HG03558 (cell line): Measurements from ENCODE around the gene SLC12A6.

Experiments
- ATAC-seq: cut with Tn5 transposase; IDR thresholded peaks from one replicate; pipeline ENCODE4 v1.9.1; 2021; ENCODE audit warnings: moderate number of reproducible peaks; ENCODE audit not compliant: unreplicated experiment; ENCODE audit errors: extremely low read depth

Gene SLC12A6

GRCh38 chr15:34275154-34275553 lies 62.4 kb downstream of the SLC12A6 start:
- no peak for ATAC-seq

DNA sequence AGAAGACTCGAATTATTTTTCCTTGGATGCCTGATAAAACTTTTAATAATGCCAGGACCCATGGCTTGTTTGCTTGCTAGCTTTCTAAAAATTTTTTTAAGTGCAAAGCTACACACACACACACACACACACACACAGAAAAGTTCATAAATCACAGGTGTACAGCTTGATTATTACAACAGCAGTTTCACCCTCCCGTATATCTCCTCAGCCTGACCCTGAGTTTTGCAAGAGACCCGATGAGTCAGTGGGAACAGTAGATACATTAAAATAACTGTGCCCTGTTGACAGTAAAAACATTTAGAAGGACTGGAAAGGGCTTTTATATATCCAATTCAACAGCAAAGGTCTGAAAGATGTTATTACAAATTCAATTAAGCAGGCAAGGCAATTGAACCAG lies 66.1 kb downstream of the SLC12A6 start:
- no peak for ATAC-seq

DNA sequence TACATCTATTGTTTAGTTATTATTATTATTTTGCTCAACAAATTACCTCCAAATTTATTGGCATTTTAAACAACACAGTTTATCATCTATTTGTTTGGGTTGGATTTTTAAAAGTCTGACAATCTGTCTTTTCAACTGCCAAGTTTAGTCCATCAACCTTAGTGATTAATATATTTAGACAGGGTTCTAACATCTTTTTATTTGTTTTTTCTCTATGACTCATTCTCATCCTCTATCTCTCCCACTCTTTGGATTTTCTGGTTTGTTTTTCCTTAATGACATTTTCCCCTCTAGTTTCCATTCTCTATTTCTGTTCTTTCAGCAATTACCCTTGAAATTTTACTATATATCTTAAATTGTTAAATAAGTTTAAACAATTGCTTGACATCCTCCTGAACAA lies 70.8 kb downstream of the SLC12A6 start:
- no peak for ATAC-seq

- no peak for ATAC-seq
These were observed 73.5 kb downstream of the SLC12A6 start for GRCh38 chr15:34264076-34264475.

DNA sequence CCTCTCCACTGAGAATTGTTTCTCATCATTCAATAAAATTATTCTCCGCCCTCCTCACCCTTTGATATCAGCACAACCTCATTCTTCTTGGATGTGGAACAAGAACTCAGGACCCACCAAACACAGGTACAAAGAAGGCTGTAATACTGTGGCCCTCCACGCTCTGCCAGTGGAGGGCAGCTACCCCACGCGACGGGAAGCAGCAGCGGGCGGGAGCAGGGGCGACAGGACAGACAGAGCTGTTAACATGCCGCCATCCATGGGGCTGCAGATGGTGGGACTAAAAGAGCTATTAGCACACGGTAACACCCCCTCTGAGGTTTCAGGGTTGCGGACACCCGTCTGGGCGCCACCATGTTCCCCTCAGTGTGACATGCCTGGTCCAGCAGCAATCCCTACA lies 75.2 kb downstream of the SLC12A6 start:
- ATAC-seq, result no peak

- no peak for ATAC-seq
These were observed 78.0 kb downstream of the SLC12A6 start for GRCh38 chr15:34259566-34259965.

DNA sequence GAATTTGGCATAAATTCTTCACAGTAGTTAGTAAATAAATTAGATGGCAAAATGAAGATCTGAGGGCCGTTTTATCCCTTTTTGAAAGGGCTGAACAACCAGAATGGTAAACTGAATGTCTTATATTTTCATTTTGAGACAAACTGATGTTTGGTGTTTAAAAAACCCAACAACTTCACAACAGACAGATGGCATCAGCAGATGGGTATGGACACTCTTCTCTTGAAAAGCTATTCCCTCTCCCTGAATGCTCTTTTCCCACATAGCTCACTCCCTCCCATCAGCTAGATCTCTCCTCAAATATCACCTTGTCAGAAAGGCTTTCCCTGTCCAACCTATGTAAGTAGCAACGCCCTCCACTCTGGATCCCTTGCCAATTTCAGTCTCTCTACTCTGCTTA lies 79.4 kb downstream of the SLC12A6 start:
- ATAC-seq, result no peak

DNA sequence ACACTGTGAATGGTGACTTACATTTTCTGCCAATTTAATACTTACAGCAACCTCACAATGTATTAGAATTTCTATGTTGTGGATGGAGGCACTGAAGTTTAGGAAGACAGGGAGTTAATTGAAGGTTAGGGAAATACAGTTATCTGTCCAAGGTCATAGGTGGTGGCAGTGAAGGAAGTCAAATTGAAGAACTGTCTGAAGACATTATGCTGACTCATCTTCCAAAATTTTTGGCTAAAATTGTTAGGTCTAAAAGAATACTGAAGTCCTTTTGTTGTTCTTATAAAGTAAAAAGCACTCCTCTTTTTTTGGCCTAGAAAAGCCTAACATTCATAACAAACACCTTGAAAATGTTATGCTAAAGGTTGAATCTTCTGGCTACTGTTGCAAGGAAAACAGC lies 85.0 kb downstream of the SLC12A6 start:
- no peak for ATAC-seq

- no peak for ATAC-seq
These were observed 89.4 kb downstream of the SLC12A6 start for GRCh38 chr15:34248190-34248589.

DNA sequence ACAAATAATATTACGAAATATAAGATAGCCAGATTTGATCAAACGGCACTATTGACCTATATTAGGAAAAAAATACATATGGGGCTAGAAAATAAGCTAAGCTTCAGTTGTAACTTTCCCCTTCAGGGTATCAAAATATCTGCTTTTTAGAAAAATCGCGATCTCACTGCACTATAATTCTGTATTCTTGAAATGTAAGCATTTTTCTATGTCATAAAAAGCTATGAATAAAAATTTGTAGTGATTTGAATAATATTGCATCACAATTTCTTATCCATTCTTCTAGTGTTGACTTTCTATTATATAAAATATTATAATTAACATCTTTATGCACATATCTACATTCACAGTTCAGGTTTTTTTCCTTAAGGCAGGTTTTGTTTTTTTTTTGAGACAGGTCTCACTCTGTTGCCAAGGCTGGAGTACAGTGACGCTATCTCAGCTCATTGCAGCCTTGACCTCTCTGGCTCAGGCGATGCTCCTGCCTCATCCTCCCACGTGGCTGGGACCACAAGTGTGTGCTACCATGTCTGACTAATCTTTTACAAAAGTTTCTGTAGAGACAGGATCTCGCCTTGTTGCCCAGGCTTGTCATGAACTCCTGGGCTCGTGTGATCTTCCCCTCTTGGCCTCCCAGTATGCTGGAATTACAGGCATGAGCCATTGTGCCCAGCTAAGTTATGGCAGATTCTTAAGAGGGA lies 91.2 kb downstream of the SLC12A6 start:
- ATAC-seq, result no peak

DNA sequence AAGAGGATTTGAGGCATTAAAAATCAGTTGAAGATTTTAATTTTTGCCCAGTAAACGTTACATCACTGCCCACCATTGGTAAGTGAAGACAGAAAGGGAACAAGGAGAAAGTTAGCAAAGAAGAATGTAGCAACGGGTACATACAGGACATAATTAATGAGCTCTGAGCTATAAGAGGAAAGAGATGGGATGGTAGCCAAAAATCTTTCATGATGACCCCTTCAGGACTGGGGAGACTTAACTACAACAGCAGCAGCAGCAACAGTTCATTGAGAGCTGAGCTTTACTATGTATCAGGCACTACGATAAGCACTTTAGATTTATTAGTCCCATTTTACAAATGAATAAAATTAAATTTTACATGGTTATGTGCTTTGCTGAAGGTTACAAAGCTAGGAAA lies 94.4 kb downstream of the SLC12A6 start:
- no peak for ATAC-seq

DNA sequence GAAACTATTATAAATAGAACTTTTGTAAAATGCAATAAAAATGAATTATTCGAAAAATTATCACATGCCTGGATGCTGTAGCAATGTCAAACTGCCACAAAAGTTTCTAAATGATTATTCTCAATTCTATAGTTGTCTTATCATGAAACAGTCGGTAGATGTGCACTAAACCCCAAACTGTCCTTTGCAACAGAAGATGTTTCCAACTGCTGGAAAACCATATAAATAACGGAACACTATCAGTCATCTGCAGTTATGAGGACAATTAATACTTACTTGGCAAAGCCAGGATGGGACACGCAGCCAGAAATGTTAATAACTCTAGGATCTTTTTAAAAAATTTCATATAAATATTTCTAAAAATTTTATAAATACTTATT lies 95.3 kb downstream of the SLC12A6 start:
- ATAC-seq, result no peak

DNA sequence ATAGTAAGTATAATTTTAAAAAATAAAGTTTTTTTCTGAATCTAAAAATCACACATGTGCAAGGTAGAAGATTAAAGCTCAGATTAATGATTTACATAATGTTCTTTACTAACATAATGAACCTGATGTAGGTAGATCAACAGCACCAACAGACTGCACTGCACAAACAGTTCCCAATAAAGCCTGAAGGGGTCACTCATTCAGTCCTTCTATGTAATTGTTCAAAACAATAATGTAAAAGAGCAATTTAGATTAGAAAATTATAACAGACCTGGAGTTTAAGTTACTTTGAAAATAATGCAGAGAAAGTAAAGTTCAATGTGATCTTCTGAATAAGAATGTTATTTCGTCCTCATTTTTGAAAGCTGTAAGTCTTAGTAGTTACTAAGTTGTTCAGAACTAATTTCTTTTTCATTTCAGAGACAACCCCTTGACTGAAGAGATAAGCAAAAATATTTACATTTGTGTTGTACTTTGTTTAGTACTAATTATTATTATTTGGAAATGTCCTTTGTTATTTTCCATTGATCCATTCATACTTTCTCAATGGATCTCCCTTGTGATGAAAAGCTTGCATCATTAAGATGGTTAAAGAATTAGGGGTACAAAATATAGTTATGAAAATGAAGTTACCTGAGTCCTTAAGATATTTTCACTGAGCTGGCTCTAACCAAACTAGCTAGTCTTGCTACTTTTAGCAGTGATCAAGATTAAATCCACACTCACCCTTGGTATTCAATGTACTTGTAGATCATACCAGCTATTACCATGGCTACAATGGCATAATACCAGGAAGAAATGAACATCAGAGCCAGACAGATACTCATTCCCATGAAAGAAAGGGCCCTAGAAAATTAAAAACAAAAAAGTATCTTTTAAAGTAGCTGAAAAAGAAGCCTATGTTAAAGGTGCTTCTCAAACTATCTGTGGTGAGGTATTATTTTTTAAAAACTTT lies 95.9 kb downstream of the SLC12A6 start:
- no peak for ATAC-seq

DNA sequence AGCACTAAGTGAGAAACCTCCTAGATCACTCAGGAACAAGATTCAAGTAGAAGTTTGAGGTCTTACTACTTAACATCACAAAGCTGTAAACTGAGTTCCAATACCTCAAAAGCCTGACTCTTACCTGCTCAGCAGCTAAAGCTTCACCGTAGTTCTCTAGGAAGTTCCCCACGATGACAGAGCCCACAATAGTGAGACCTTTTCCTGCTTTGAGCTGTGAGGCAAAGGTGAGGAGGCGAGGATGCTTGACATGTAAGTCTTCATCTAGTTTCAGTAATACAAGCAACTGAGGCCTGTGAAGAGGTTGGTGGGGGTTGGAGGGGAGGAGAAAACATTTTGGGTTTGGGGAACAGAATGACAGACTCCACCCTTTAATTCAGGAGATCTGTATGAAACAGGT lies 97.0 kb downstream of the SLC12A6 start:
- ATAC-seq, result no peak

DNA sequence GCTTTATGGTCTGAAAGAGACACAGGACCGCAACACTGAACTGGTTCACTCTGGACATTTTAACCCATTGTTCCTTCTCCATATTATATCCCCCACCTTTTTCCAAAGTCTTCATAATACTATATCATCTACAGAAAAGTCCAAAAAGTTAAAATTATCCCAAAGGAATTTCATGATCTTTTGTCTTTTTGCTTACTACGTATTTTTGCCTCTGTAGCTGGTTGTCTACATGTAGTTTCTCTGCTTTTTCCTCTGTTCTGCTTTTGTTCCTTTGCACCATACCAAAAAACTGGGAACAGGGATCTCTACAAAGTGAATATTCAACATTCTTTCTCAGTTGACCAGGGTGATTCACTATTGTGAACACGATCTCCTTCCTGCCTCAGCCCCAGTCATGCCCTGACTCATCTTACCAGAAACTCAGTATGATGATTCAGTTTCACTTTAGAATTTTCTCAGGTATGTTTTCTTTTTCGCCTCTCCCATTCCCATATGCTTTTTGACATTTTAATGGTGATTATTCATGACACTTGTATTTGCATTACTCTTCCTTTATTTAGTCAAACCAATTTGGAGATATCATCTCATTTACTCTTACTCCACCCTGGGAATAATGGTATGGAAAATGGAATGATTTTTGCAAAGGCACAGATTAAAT lies 98.3 kb downstream of the SLC12A6 start:
- ATAC-seq, result no peak

DNA sequence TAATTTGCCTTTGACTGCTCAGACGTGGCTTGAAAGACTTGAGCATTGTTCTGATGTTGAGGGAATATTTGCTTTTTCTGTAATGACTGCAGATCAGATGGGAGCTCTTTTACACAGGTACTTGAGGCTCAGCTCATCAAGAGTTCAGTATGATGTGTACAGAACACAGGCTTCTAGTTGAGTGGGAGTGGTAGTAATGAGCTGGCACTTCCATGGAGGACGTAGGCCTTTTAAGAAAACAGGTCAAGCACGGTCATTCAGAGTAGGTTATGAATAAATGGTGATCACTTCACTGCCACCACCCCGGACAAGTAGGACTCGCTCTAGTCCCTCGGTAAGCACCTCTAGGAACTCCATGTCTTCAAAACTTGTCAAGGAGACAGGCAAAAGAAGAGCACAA lies 104.0 kb downstream of the SLC12A6 start:
- no peak for ATAC-seq

GRCh38 chr15:34223904-34224596 lies 113.5 kb downstream of the SLC12A6 start:
- ATAC-seq, result no peak

DNA sequence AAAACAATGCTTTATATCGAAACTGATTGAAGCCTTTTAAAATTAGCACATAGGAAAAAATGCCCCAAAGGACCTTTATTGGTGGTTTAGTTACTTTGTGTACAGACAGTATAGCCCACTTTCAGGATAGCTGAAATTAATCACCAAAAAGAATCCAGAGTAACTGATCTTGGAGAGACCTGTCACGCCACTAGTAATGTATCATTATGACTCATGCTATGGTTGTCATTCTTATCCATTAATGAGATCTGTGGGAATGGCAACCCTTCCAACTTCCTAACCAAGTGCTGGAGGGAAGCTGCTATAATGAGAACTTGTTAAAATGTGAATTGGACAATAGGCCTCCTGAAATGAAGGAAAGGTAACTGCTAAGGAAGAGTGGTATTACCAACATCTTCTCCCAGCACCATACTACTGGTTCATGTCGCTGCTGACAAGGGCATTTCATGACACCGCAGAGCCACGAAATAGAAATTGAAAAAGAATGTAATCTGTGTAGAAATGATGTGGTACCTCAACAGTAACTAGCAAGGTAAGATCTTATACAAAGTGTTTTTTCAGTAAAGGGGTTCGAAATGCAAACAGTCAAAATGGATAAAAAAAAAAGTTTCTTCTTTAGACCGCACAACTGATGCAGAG lies 119.9 kb downstream of the SLC12A6 start:
- ATAC-seq, result no peak

- ATAC-seq, result no peak
These were observed 120.9 kb downstream of the SLC12A6 start for GRCh38 chr15:34216527-34217270.
